ENCODE results near the gene TP53TG5. TPM values are rescaled to one million over a fixed set of nuclear protein-coding genes. Genes with fewer than 3 reads are reported as not detected.
A peak's percentile ranks its signal among the peaks of the same experiment; 100 is the strongest.

TP53TG5 gene
- total RNA-seq, 4 donors from 2014 or later, result 0.17 to 2.1 (median 1.1) TPM; not detected in 1

DNA sequence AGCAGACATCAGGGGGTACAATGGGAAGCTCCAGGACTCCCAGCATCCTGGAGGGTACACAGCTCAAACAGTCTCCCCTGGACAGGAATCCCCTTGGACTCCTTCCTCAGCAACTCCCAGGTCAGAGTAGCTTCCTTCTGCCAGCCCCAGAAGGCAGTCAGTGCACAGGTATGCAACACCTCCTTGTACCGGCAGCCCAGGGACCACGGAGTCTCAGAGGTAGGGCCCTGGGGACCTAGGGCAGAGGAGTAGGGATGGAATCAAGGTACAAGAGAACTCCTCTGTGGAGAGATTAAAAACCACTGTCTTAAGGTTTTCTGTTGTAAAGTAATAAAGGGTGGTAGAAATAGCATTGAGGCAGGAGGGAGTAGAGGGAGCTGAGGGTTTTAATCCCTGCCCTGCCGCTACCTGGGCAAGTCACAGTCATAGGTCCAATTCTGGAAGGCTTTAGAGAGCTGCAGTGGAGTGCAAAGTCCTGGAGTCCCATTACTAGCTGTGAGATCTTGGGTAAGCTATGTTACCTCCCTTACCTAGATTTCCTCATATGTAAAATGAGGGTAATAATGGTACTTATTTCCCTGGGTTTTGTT is 7.5 kb downstream of the TP53TG5 start:
- H3K4me1 ChIP-seq, result peaks cover 17 to 27% (median 25%) of the 10 kb centered on the region in 4 donors
- H3K27me3 ChIP-seq, result no peaks in the 10 kb centered on the region
- no peak for DNase-seq (ENCODE audit: extremely low spot score)
- TF ChIP-seq POLR2AphosphoS5 (IDR thresholded peaks at IDR 0.05) (no peak), EP300 (IDR thresholded peaks at IDR 0.05) (no peak), POLR2A (IDR thresholded peaks at IDR 0.05; ENCODE audit: low read depth) (no peak)
- TF ChIP-seq, protein P1, sequence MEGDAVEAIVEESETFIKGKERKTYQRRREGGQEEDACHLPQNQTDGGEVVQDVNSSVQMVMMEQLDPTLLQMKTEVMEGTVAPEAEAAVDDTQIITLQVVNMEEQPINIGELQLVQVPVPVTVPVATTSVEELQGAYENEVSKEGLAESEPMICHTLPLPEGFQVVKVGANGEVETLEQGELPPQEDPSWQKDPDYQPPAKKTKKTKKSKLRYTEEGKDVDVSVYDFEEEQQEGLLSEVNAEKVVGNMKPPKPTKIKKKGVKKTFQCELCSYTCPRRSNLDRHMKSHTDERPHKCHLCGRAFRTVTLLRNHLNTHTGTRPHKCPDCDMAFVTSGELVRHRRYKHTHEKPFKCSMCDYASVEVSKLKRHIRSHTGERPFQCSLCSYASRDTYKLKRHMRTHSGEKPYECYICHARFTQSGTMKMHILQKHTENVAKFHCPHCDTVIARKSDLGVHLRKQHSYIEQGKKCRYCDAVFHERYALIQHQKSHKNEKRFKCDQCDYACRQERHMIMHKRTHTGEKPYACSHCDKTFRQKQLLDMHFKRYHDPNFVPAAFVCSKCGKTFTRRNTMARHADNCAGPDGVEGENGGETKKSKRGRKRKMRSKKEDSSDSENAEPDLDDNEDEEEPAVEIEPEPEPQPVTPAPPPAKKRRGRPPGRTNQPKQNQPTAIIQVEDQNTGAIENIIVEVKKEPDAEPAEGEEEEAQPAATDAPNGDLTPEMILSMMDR (IDR thresholded peaks at IDR 0.05), result no peak
- H3K9me3 ChIP-seq, result no peaks in the 10 kb centered on the region
- peaks cover 22 to 39% (median 37%) of the 10 kb centered on the region in 4 donors for H3K36me3 ChIP-seq
- 94% methylated on average over 3 of the region's 3 CpGs for WGBS
- intact Hi-C loops (cut with DNase I), result loop anchor here (5.0 kb wide), 2 partner anchors 37 to 402 kb away; partner anchors contain the start of gene DBNDD2
- no peak overlapping the region for H3K4me3 ChIP-seq
- H3K27ac ChIP-seq (replicated peaks in 1 of 4), result no peak overlapping the region

DNA sequence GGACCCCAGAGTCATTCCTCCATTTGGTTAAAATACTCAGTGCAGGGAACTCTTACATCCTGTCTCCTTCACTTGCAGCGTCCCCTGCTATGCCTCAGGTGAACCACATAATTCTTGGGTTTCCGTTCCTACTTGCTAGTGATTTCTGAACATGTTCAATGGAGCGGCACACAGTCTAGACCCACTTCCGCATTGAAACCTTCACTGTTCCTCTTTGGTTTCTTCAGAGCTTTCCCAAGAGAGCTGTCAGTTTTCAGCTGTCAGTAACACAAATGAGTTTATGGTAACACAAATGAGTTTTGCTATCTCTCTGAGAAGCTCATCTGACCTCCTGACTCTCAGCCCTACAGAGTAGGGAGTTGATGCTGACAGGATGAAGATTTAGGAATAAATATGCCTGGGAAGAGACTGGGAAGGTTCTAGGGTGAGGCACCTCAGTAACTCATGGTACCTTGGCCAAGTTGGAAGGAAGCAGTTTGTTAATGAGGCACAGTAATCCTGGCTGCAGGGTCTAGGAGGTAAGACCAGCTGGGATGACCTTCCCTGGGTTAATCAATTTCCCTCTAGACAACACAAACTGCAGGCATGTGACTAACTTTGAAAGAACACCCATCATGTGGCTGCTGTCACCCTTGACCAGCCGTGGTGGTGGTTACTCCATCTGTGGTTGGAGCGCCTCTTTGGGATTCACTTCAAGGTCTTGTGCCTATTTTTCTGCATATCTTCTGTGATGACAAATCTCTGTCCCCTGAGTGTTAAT is 9.7 kb downstream of the TP53TG5 start:
- no peaks in the 10 kb centered on the region for H3K27me3 ChIP-seq
- peak overlapping the region in 1 of 4 donors; percentile 29 for H3K27ac ChIP-seq (replicated peaks in 1 of 4)
- peaks cover 22 to 41% (median 37%) of the 10 kb centered on the region in 4 donors for H3K36me3 ChIP-seq
- no peaks in the 10 kb centered on the region for H3K9me3 ChIP-seq
- intact Hi-C loops (cut with DNase I), result no loop called here
- no peak for TF ChIP-seq POLR2AphosphoS5 (IDR thresholded peaks at IDR 0.05)
- TF ChIP-seq EP300 (IDR thresholded peaks at IDR 0.05), result no peak
- TF ChIP-seq POLR2A (IDR thresholded peaks at IDR 0.05; ENCODE audit: low read depth), result no peak
- TF ChIP-seq, protein P1 (IDR thresholded peaks at IDR 0.05), result no peak
- 85% methylated on average over 6 of the region's 6 CpGs for WGBS
- peaks cover 21 to 40% (median 39%) of the 10 kb centered on the region in 4 donors for H3K4me1 ChIP-seq
- DNase-seq (ENCODE audit: extremely low spot score), result no peak
- no peak overlapping the region for H3K4me3 ChIP-seq

DNA sequence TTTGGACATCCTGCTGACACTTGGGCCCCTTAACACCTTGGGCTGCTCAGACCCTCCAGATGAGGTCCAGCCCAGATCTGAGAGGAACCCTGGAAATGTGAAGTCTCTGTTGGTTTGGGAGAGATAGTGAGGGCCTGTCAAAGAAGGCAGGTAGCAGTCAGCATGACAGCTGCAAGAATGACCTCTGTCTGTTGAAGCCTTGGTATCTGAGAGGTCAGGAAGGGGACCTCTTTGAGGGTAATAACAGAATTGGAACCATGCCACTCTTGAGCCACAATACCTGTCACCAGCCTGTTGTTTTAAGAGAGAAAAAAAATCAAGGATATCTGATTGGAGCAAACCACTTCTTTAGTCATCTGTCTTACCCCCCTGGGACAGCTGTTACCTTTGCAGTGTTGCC is 11.0 kb downstream of the TP53TG5 start:
- no peak overlapping the region for H3K27ac ChIP-seq (replicated peaks in 1 of 4)
- peaks cover 13 to 32% (median 32%) of the 10 kb centered on the region in 4 donors for H3K4me1 ChIP-seq
- TF ChIP-seq EP300 (IDR thresholded peaks at IDR 0.05) (no peak), POLR2A (IDR thresholded peaks at IDR 0.05; ENCODE audit: low read depth) (no peak), POLR2AphosphoS5 (IDR thresholded peaks at IDR 0.05) (no peak)
- TF ChIP-seq, protein P1 (IDR thresholded peaks at IDR 0.05), result no peak
- intact Hi-C loops (cut with DNase I), result no loop called here
- DNase-seq (ENCODE audit: extremely low spot score), result no peak
- H3K4me3 ChIP-seq, result no peak overlapping the region
- H3K9me3 ChIP-seq, result no peaks in the 10 kb centered on the region
- H3K27me3 ChIP-seq, result no peaks in the 10 kb centered on the region
- H3K36me3 ChIP-seq, result peaks cover 22 to 41% (median 37%) of the 10 kb centered on the region in 4 donors

DNA sequence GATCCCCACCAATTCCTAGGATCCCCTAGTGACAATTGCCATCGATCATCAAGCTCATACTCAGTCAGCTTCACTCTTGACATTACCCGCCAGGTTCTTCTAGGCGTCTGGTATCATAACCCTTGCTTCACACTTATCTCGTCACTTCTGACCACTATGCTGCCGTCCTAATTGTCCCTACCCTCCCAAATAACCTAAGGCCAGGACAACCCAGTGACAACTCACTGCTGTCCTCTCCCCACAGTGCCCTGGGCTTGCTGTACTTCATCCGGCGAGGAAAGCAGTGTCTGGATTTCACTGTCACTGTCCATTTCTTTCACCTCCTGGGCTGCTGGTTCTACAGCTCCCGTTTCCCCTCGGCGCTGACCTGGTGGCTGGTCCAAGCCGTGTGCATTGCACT is 11.5 kb downstream of the TP53TG5 start:
- H3K27me3 ChIP-seq, result no peaks in the 10 kb centered on the region
- intact Hi-C loops (cut with DNase I), result no loop called here
- H3K4me3 ChIP-seq, result no peak overlapping the region
- H3K9me3 ChIP-seq, result no peaks in the 10 kb centered on the region
- peaks cover 13 to 32% (median 31%) of the 10 kb centered on the region in 4 donors for H3K4me1 ChIP-seq
- WGBS, result 90% methylated on average over 11 of the region's 11 CpGs
- DNase-seq (ENCODE audit: extremely low spot score), result no peak
- no peak overlapping the region for H3K27ac ChIP-seq (replicated peaks in 1 of 4)
- peaks cover 22 to 41% (median 37%) of the 10 kb centered on the region in 4 donors for H3K36me3 ChIP-seq
- TF ChIP-seq POLR2A (IDR thresholded peaks at IDR 0.05; ENCODE audit: low read depth), result no peak
- no peak for TF ChIP-seq POLR2AphosphoS5 (IDR thresholded peaks at IDR 0.05)
- no peak for TF ChIP-seq EP300 (IDR thresholded peaks at IDR 0.05)
- TF ChIP-seq, protein P1 (IDR thresholded peaks at IDR 0.05), result no peak
